ENCODE measurements around the gene CEACAM20.
"Not testable (repeated sequence)": the region's sequence is repeated elsewhere in the genome, so short reads cannot be mapped to it uniquely, and the experiment has no call there.

Gene CEACAM20

GRCh38 chr19:44539236-44539826 lies 9.9 kb upstream of the CEACAM20 start:
- Histone ChIP-seq H3K9me2 (replicated peaks; ENCODE audit: low read depth, low read length) (no peaks in the 10 kb centered on the region), H3K36me3 (ENCODE audit: insufficient read depth, low read length) (no peaks in the 10 kb centered on the region), H3K4me3 (ENCODE audit: low read length, poor library complexity, severe bottlenecking) (no peak overlapping the region), H2AFZ (ENCODE audit: low read length) (no peak overlapping the region), H3K27me3 (ENCODE audit: insufficient read depth, low read length, poor library complexity, severe bottlenecking) (no peaks in the 10 kb centered on the region), H4K20me1 (ENCODE audit: insufficient read depth, low read length, poor library complexity, severe bottlenecking) (no peaks in the 10 kb centered on the region), H3K4me2 (ENCODE audit: low read depth, low read length, poor library complexity, severe bottlenecking) (no peak overlapping the region), H3K9ac (ENCODE audit: low read depth, low read length, poor library complexity, severe bottlenecking) (no peak overlapping the region), H3K79me2 (ENCODE audit: insufficient read depth, low read length) (no peaks in the 10 kb centered on the region), H3F3A (ENCODE audit: low read depth) (no peaks in the 10 kb centered on the region), H3K9me3 (ENCODE audit: insufficient read depth, low read depth, low read length) (peaks cover 5% of the 10 kb centered on the region; the same call in 1 of the 2 replicates), H3K4me1 (ENCODE audit: insufficient read depth, low read length, poor library complexity, severe bottlenecking) (no peaks in the 10 kb centered on the region)
- TF ChIP-seq EZH2phosphoT487 (IDR thresholded peaks at IDR 0.05; ENCODE audit: borderline replicate concordance) = no peak
- no peak for TF ChIP-seq CTCF (conservative IDR thresholded peaks at IDR 0.05; ENCODE audit: low read length)

DNA sequence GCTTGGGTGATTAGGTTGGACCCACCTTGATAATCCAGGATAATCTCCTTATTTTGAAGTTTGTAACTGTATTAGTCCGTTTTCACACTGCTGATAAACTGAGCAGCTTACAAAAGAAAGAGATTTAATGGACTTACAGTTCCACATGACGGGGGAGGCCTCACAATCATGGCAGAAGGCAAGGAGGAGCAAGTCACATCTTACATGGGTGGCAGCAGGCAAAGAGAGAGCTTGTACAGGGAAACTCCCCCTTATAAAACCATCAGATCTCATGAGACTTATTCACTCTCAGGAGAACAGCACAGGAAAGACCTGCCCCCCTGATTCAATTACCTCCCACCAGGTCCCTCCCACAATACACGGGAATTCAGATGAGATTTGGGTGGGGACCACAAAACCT lies 5.9 kb upstream of the CEACAM20 start:
- H3K36me3 ChIP-seq (ENCODE audit: insufficient read depth, low read length); H4K20me1 ChIP-seq (ENCODE audit: insufficient read depth, low read length, poor library complexity, severe bottlenecking); H3K9ac ChIP-seq (ENCODE audit: low read depth, low read length, poor library complexity, severe bottlenecking); H3K9me3 ChIP-seq (ENCODE audit: insufficient read depth, low read depth, low read length); H3K79me2 ChIP-seq (ENCODE audit: insufficient read depth, low read length); H3K27me3 ChIP-seq (ENCODE audit: insufficient read depth, low read length, poor library complexity, severe bottlenecking); H3K9me2 ChIP-seq (replicated peaks; ENCODE audit: low read depth, low read length); H3F3A ChIP-seq (ENCODE audit: low read depth); H3K4me1 ChIP-seq (ENCODE audit: insufficient read depth, low read length, poor library complexity, severe bottlenecking); H3K4me2 ChIP-seq (ENCODE audit: low read depth, low read length, poor library complexity, severe bottlenecking); H2AFZ ChIP-seq (ENCODE audit: low read length); H3K4me3 ChIP-seq (ENCODE audit: low read length, poor library complexity, severe bottlenecking): not testable (repeated sequence)

- no peaks in the 10 kb centered on the region for H3K9me2 ChIP-seq (replicated peaks; ENCODE audit: low read depth, low read length)
- H2AFZ ChIP-seq (ENCODE audit: low read length) = no peak overlapping the region
- no peak overlapping the region for H3K4me2 ChIP-seq (ENCODE audit: low read depth, low read length, poor library complexity, severe bottlenecking)
- no peaks in the 10 kb centered on the region for H3K27me3 ChIP-seq (ENCODE audit: insufficient read depth, low read length, poor library complexity, severe bottlenecking)
- no peaks in the 10 kb centered on the region for H3F3A ChIP-seq (ENCODE audit: low read depth)
- H3K4me3 ChIP-seq (ENCODE audit: low read length, poor library complexity, severe bottlenecking) = no peak overlapping the region
- H3K9me3 ChIP-seq (ENCODE audit: insufficient read depth, low read depth, low read length) = peaks cover 6% of the 10 kb centered on the region; the same call in 1 of the 2 replicates
- no peak overlapping the region for H3K9ac ChIP-seq (ENCODE audit: low read depth, low read length, poor library complexity, severe bottlenecking)
- TF ChIP-seq CTCF (conservative IDR thresholded peaks at IDR 0.05; ENCODE audit: low read length) (no peak), EZH2phosphoT487 (IDR thresholded peaks at IDR 0.05; ENCODE audit: borderline replicate concordance) (no peak)
- no peaks in the 10 kb centered on the region for H3K36me3 ChIP-seq (ENCODE audit: insufficient read depth, low read length)
- H3K79me2 ChIP-seq (ENCODE audit: insufficient read depth, low read length) = no peaks in the 10 kb centered on the region
- H4K20me1 ChIP-seq (ENCODE audit: insufficient read depth, low read length, poor library complexity, severe bottlenecking) = no peaks in the 10 kb centered on the region
- no peaks in the 10 kb centered on the region for H3K4me1 ChIP-seq (ENCODE audit: insufficient read depth, low read length, poor library complexity, severe bottlenecking)
Measured at GRCh38 chr19:44532819-44533218, 3.3 kb upstream of the CEACAM20 start.

- no peak overlapping the region for H3K4me3 ChIP-seq (ENCODE audit: low read length, poor library complexity, severe bottlenecking)
- TF ChIP-seq EZH2phosphoT487 (IDR thresholded peaks at IDR 0.05; ENCODE audit: borderline replicate concordance) = no peak
- no peak for TF ChIP-seq CTCF (conservative IDR thresholded peaks at IDR 0.05; ENCODE audit: low read length)
- H4K20me1 ChIP-seq (ENCODE audit: insufficient read depth, low read length, poor library complexity, severe bottlenecking) = no peaks in the 10 kb centered on the region
- H3K4me2 ChIP-seq (ENCODE audit: low read depth, low read length, poor library complexity, severe bottlenecking) = no peak overlapping the region
- no peaks in the 10 kb centered on the region for H3K27me3 ChIP-seq (ENCODE audit: insufficient read depth, low read length, poor library complexity, severe bottlenecking)
- no peak overlapping the region for H3K9ac ChIP-seq (ENCODE audit: low read depth, low read length, poor library complexity, severe bottlenecking)
- H3K9me3 ChIP-seq (ENCODE audit: insufficient read depth, low read depth, low read length) = peaks cover 9% of the 10 kb centered on the region; the same call in 1 of the 2 replicates
- H3F3A ChIP-seq (ENCODE audit: low read depth) = no peaks in the 10 kb centered on the region
- H3K9me2 ChIP-seq (replicated peaks; ENCODE audit: low read depth, low read length) = no peaks in the 10 kb centered on the region
- H3K79me2 ChIP-seq (ENCODE audit: insufficient read depth, low read length) = no peaks in the 10 kb centered on the region
- H2AFZ ChIP-seq (ENCODE audit: low read length) = no peak overlapping the region
- no peaks in the 10 kb centered on the region for H3K36me3 ChIP-seq (ENCODE audit: insufficient read depth, low read length)
- H3K4me1 ChIP-seq (ENCODE audit: insufficient read depth, low read length, poor library complexity, severe bottlenecking) = no peaks in the 10 kb centered on the region
Measured at GRCh38 chr19:44530777-44531176, 1.3 kb upstream of the CEACAM20 start.
